Activated CD4-positive, CD25-positive, alpha-beta regulatory T cell treated with anti-CD3 and anti-CD28 coated beads, Interleukin-2, amount 50 U/mL, for 16 hours (primary cell): ENCODE data around the gene EVA1C.
"Not testable (repeated sequence)": the region's sequence is repeated elsewhere in the genome, so short reads cannot be mapped to it uniquely, and the experiment has no call there.

Source experiments
- DNase-seq: peaks from one replicate; pipeline ENCODE4 v3.0.0-alpha.2; 2020; ENCODE audit warnings: low read depth, low spot score

The EVA1C gene

GRCh38 chr21:32462564-32462963 lies 50.1 kb downstream of the EVA1C start:
- not testable (repeated sequence) for DNase-seq

- no peak for DNase-seq
Observed at GRCh38 chr21:32463367-32463766, 50.9 kb downstream of the EVA1C start.

- DNase-seq, result no peak
Observed at GRCh38 chr21:32463889-32464300, 51.4 kb downstream of the EVA1C start.

GRCh38 chr21:32467291-32467690 lies 54.8 kb downstream of the EVA1C start:
- no peak for DNase-seq

- no peak for DNase-seq
Observed at GRCh38 chr21:32468681-32469111, 56.2 kb downstream of the EVA1C start.

GRCh38 chr21:32469628-32470027 lies 57.1 kb downstream of the EVA1C start:
- no peak for DNase-seq

GRCh38 chr21:32470206-32470605 lies 57.7 kb downstream of the EVA1C start:
- no peak for DNase-seq

- no peak for DNase-seq
Observed at GRCh38 chr21:32472890-32473765, 60.6 kb downstream of the EVA1C start.

GRCh38 chr21:32474179-32475059 lies 61.9 kb downstream of the EVA1C start:
- no peak for DNase-seq

GRCh38 chr21:32475162-32475812 lies 62.8 kb downstream of the EVA1C start:
- no peak for DNase-seq

GRCh38 chr21:32476661-32477423 lies 64.3 kb downstream of the EVA1C start:
- no peak for DNase-seq

GRCh38 chr21:32477424-32477745 lies 64.9 kb downstream of the EVA1C start:
- no peak for DNase-seq

GRCh38 chr21:32481875-32482408 lies 69.4 kb downstream of the EVA1C start:
- no peak for DNase-seq

- DNase-seq, result no peak
Observed at GRCh38 chr21:32482565-32483292, 70.2 kb downstream of the EVA1C start.

GRCh38 chr21:32483293-32483595 lies 70.7 kb downstream of the EVA1C start:
- DNase-seq, result no peak

- no peak for DNase-seq
Observed at GRCh38 chr21:32484706-32485380, 72.3 kb downstream of the EVA1C start.

GRCh38 chr21:32492376-32492775 lies 79.9 kb downstream of the EVA1C start:
- DNase-seq, result no peak

GRCh38 chr21:32494934-32495709 lies 82.6 kb downstream of the EVA1C start:
- DNase-seq, result no peak

- DNase-seq, result no peak
Observed at GRCh38 chr21:32496568-32496967, 84.1 kb downstream of the EVA1C start.
